Naive thymus-derived CD4-positive, alpha-beta T cell (primary cell): ENCODE results near the gene PTPRM. TPM values are rescaled to one million over a fixed set of nuclear protein-coding genes. Genes with fewer than 3 reads are reported as not detected.
A peak's percentile ranks its signal among the peaks of the same experiment; 100 is the strongest.

ENCODE experiments used
- ATAC-seq: fragments of 150-1000 bp; cut with Tn5 transposase; 2 replicates; pipeline ENCODE4 v1.10.0; 2021; ENCODE audit warnings: mild to moderate bottlenecking, moderate library complexity
- CTCF ChIA-PET: fragments of 350-600 bp; sonication (Branson Sonifier 250); formaldehyde crosslinking; loops from one replicate; lab custom pipeline; 2021; ENCODE audit warnings: antibody characterized with exemption; lab: Charles Lee
- POLR2A ChIA-PET: fragments of 350-600 bp; sonication (Branson Sonifier 250); formaldehyde crosslinking; loops from one replicate; lab custom pipeline; 2021; ENCODE audit warnings: antibody characterized with exemption, inconsistent platforms; lab: Charles Lee
- DNase-seq, 9 donors: peaks; one replicate each; pipeline versions ENCODE4 v3.0.0 to v3.0.0-alpha.2; 2020 to 2022; ENCODE audit warnings: mixed read lengths in 1 of 9
- H3K27ac ChIP-seq: one replicate; pipeline ENCODE4 v1.7.0; 2013; ENCODE audit warnings: mild to moderate bottlenecking, low read depth, low read length, moderate library complexity
- H3K27me3 ChIP-seq, 2 donors: one replicate each; pipeline ENCODE4 v1.7.0; 2013; ENCODE audit warnings: low read length in 2 of 2, mild to moderate bottlenecking in 2 of 2, moderate library complexity in 2 of 2; ENCODE audit not compliant: control insufficient read depth in 2 of 2, insufficient read depth in 2 of 2
- H3K36me3 ChIP-seq, 3 experiments: 1 replicate in 2 of 3; 2 replicates in 1 of 3; pipeline ENCODE4 v1.7.0; 2013; ENCODE audit warnings: low read length in 3 of 3, mild to moderate bottlenecking in 3 of 3, moderate library complexity in 1 of 3; ENCODE audit not compliant: insufficient read depth in 3 of 3, control insufficient read depth in 2 of 3
- H3K4me1 ChIP-seq, 2 donors: one replicate each; pipeline ENCODE4 v1.7.0; 2013; ENCODE audit warnings: low read length in 2 of 2, mild to moderate bottlenecking in 2 of 2, moderate library complexity in 1 of 2; ENCODE audit not compliant: control insufficient read depth in 2 of 2, insufficient read depth in 2 of 2
- H3K4me3 ChIP-seq: 2 replicates; pipeline ENCODE4 v1.7.0; 2013; ENCODE audit warnings: mild to moderate bottlenecking, low read length
- H3K9me3 ChIP-seq, 3 experiments: 1 replicate in 2 of 3; 2 replicates in 1 of 3; pipeline ENCODE4 v1.7.0; 2013; ENCODE audit warnings: low read length in 3 of 3; ENCODE audit not compliant: control insufficient read depth in 2 of 3
- H3K27ac Mint-ChIP-seq, 9 donors: one replicate each; pipeline ENCODE4 v1.8.0; 2020 to 2022; ENCODE audit warnings: mixed read lengths in 9 of 9, mild to moderate bottlenecking in 8 of 9, moderate library complexity in 5 of 9, inconsistent platforms in 2 of 9
- H3K27me3 Mint-ChIP-seq, 5 donors: one replicate each; pipeline ENCODE4 v1.8.0; 2021 to 2022; ENCODE audit warnings: mixed read lengths in 5 of 5, mild to moderate bottlenecking in 1 of 5
- H3K36me3 Mint-ChIP-seq, 5 donors: one replicate each; pipeline ENCODE4 v1.8.0; 2020 to 2022; ENCODE audit warnings: mixed read lengths in 5 of 5, mild to moderate bottlenecking in 3 of 5, inconsistent platforms in 1 of 5
- H3K4me1 Mint-ChIP-seq, 7 donors: one replicate each; pipeline ENCODE4 v1.8.0; 2020 to 2022; ENCODE audit warnings: mixed read lengths in 7 of 7, mild to moderate bottlenecking in 3 of 7, inconsistent platforms in 1 of 7
- H3K4me3 Mint-ChIP-seq, 10 donors: one replicate each; pipeline ENCODE4 v1.8.0; 2020 to 2022; ENCODE audit warnings: mild to moderate bottlenecking in 10 of 10, mixed read lengths in 10 of 10, moderate library complexity in 6 of 10, inconsistent platforms in 2 of 10
- H3K9me3 Mint-ChIP-seq, 11 donors: one replicate each; pipeline ENCODE4 v1.8.0; 2020 to 2022; ENCODE audit warnings: mixed read lengths in 11 of 11, mild to moderate bottlenecking in 4 of 11, inconsistent platforms in 1 of 11, moderate library complexity in 1 of 11
- intact Hi-C, 2 donors: fragments of 100-400 bp; cut with micrococcal nuclease; formaldehyde crosslinking; loops; one replicate each; pipeline ENCODE4 v1.15.1; 2023
- polyA plus RNA-seq, 2 donors: library from polyadenylated mRNA; unstranded; fragments of 300-500 nt; fragmentation: Illumina TruSeq; gene quantifications; one replicate each; pipeline ENCODE4 v1.2.3, GENCODE V29; 2021
- total RNA-seq, 6 experiments: library from RNA in 5 of 6; stranded (reverse) in 5 of 6; gene quantifications; 1 replicate in 5 of 6; 2 replicates in 1 of 6; pipeline ENCODE4 v1.2.3 and lab custom pipeline; 2021 to 2026

The PTPRM gene
- total and polyA plus RNA-seq, 7 experiments from 2014 or later = 3.8 to 21.2 (median 8.4) TPM

DNA sequence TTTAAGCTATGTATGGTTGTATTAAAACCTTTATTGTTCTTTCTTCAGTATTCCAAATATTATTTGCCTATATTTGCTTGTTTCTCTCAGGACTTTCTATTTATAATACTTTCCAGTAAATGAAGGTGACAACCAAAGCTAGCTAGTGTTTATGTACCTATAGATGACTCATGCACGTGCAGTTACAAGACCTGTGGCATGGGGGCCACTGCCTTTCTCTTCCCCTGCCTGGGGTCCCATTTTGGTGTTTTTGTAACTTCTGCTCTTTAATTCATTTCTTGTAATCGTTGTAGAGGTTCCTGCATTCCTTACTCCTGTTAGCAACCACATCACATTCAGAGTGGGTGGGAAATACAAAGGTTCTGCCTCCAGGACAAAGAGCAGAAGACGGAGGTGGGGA, 364.6 kb downstream of the PTPRM start:
- Histone ChIP-seq H3K27ac (no peak overlapping the region), H3K36me3 (no peaks in the 10 kb centered on the region), H3K4me1 (no peaks in the 10 kb centered on the region), H3K9me3 (no peaks in the 10 kb centered on the region), H3K27me3 (no peaks in the 10 kb centered on the region), H3K4me3 (no peak overlapping the region)
- no peaks in the 10 kb centered on the region for H3K9me3 Mint-ChIP-seq
- POLR2A ChIA-PET = no interaction called here
- intact Hi-C loops = no loop called here
- no peak overlapping the region for H3K4me3 Mint-ChIP-seq
- no peaks in the 10 kb centered on the region for H3K4me1 Mint-ChIP-seq
- ATAC-seq = no peak
- no peaks in the 10 kb centered on the region for H3K36me3 Mint-ChIP-seq
- H3K27ac Mint-ChIP-seq = no peak overlapping the region
- no peak for DNase-seq
- peaks cover 0 to 4% (median 0%) of the 10 kb centered on the region in 5 donors for H3K27me3 Mint-ChIP-seq
- CTCF ChIA-PET = no interaction called here

GRCh38 chr18:7937268-7937667, 370.2 kb downstream of the PTPRM start:
- DNase-seq = no peak
- intact Hi-C loops = no loop called here
- POLR2A ChIA-PET = no interaction called here

DNA sequence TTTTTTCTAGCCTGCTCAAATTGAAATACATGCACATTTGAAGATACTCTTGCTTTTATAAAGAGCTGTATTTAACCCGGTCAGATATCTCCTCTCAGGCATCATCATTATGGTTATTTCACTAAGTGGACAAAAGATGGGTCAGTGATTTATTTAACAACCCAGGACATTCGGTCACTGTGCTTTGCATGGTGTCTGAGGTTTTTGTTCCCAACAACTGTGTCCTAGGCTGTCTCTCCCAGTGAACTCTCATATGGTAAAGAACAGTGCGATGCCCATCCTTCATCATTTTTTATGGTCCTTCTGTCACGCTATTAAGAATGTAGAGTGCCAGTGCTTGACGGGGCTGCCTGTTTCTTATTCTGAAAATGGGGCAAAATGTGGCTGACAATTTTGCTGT, 372.4 kb downstream of the PTPRM start:
- intact Hi-C loops = no loop called here
- Histone ChIP-seq H3K27ac (no peak overlapping the region), H3K9me3 (no peaks in the 10 kb centered on the region), H3K27me3 (no peaks in the 10 kb centered on the region), H3K36me3 (no peaks in the 10 kb centered on the region), H3K4me3 (no peak overlapping the region), H3K4me1 (no peaks in the 10 kb centered on the region)
- ATAC-seq = no peak
- POLR2A ChIA-PET = no interaction called here
- Mint-ChIP-seq H3K36me3 (no peaks in the 10 kb centered on the region), H3K27me3 (no peaks in the 10 kb centered on the region), H3K4me1 (no peaks in the 10 kb centered on the region), H3K9me3 (peaks cover 0 to 3% (median 0%) of the 10 kb centered on the region in 11 donors), H3K27ac (no peak overlapping the region), H3K4me3 (no peak overlapping the region)
- DNase-seq = no peak
- CTCF ChIA-PET = no interaction called here

More at GRCh38 chr18:7937268-7937667, 370.2 kb downstream of the PTPRM start:
- no peaks in the 10 kb centered on the region for H3K27me3 ChIP-seq
- H3K9me3 ChIP-seq = no peaks in the 10 kb centered on the region
- ATAC-seq = no peak
- CTCF ChIA-PET = no interaction called here
- Mint-ChIP-seq H3K27me3 (no peaks in the 10 kb centered on the region), H3K27ac (no peak overlapping the region), H3K4me1 (no peaks in the 10 kb centered on the region), H3K4me3 (no peak overlapping the region), H3K36me3 (no peaks in the 10 kb centered on the region), H3K9me3 (peaks cover 0 to under 1% (median 0%) of the 10 kb centered on the region in 11 donors)
- H3K4me3 ChIP-seq = no peak overlapping the region
- no peaks in the 10 kb centered on the region for H3K4me1 ChIP-seq
- H3K36me3 ChIP-seq = no peaks in the 10 kb centered on the region
- no peak overlapping the region for H3K27ac ChIP-seq

DNA sequence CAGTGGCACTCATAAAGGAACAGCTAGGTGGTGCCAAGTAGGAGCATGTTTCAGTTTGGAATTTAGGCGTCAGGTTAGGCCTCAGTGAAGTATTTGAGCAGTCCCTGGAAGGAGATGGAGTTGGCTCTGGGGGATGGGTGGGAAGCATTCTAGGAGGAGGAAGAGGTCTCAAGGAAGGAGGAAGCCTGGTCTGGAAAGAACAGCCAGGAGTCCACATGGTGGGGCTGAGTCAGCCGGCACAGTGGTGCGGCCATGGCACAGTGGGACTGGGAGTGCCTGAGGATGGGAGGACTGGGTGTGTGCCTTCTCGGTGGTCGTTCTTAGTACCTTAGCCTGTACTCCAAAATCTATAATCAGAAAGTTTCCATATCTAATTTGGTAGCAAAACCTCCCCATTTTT, 373.3 kb downstream of the PTPRM start:
- H3K4me3 ChIP-seq = no peak overlapping the region
- no peak overlapping the region for H3K4me3 Mint-ChIP-seq
- ChIA-PET POLR2A (no interaction called here), CTCF (no interaction called here)
- H3K27ac Mint-ChIP-seq = no peak overlapping the region
- no peaks in the 10 kb centered on the region for H3K36me3 Mint-ChIP-seq
- H3K36me3 ChIP-seq = no peaks in the 10 kb centered on the region
- no peaks in the 10 kb centered on the region for H3K27me3 Mint-ChIP-seq
- ATAC-seq (no peak), DNase-seq (no peak)
- intact Hi-C loops = no loop called here
- no peaks in the 10 kb centered on the region for H3K27me3 ChIP-seq
- peaks cover 0 to under 1% of the 10 kb centered on the region in 2 donors for H3K4me1 ChIP-seq
- peaks cover 0 to 8% (median 0%) of the 10 kb centered on the region in 11 donors for H3K9me3 Mint-ChIP-seq
- H3K27ac ChIP-seq = no peak overlapping the region
- no peaks in the 10 kb centered on the region for H3K9me3 ChIP-seq
- H3K4me1 Mint-ChIP-seq = no peaks in the 10 kb centered on the region

- Histone ChIP-seq H3K4me1 (peaks cover 0 to 6% of the 10 kb centered on the region in 2 donors), H3K36me3 (no peaks in the 10 kb centered on the region), H3K27me3 (no peaks in the 10 kb centered on the region), H3K27ac (no peak overlapping the region), H3K4me3 (no peak overlapping the region), H3K9me3 (no peaks in the 10 kb centered on the region)
- Mint-ChIP-seq H3K27me3 (no peaks in the 10 kb centered on the region), H3K4me1 (peaks cover 0 to 6% (median 0%) of the 10 kb centered on the region in 7 donors), H3K9me3 (peaks cover 0 to 8% (median 0%) of the 10 kb centered on the region in 11 donors), H3K4me3 (no peak overlapping the region), H3K27ac (no peak overlapping the region), H3K36me3 (no peaks in the 10 kb centered on the region)
- intact Hi-C loops = no loop called here
- ChIA-PET POLR2A (no interaction called here), CTCF (no interaction called here)
- DNase-seq (no peak), ATAC-seq (no peak)
Observed at GRCh38 chr18:7940971-7941370, 373.9 kb downstream of the PTPRM start.

DNA sequence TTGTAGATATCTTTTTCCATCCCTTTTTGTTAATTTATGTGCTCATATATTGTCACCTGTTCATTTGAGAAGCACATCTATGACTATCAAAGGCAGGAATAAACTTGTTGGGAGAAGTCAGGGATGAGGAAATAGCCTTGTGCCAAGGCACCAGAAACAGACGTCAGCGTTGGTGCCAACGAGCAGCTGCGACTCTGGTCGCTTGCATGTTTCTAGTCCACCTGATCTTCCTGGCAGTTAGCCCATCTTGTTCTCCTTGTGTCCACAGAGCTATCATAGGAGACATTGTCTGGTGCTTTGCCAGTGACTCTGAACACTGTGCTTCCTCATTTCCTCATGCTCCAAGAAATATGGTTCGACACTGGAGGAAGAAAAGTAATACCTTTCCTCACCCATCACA, 374.4 kb downstream of the PTPRM start:
- Mint-ChIP-seq H3K27me3 (no peaks in the 10 kb centered on the region), H3K4me1 (peaks cover 0 to 11% (median 3%) of the 10 kb centered on the region in 7 donors), H3K27ac (no peak overlapping the region), H3K9me3 (peaks cover 0 to 8% (median 0%) of the 10 kb centered on the region in 11 donors), H3K36me3 (no peaks in the 10 kb centered on the region), H3K4me3 (no peak overlapping the region)
- Histone ChIP-seq H3K4me3 (no peak overlapping the region), H3K9me3 (no peaks in the 10 kb centered on the region), H3K36me3 (no peaks in the 10 kb centered on the region), H3K27me3 (no peaks in the 10 kb centered on the region), H3K27ac (no peak overlapping the region), H3K4me1 (peaks cover 5 to 9% of the 10 kb centered on the region in 2 donors)
- CTCF ChIA-PET = no interaction called here
- intact Hi-C loops = no loop called here
- no peak for DNase-seq
- POLR2A ChIA-PET = no interaction called here
- no peak for ATAC-seq

GRCh38 chr18:7945882-7946281, 378.8 kb downstream of the PTPRM start:
- Mint-ChIP-seq H3K36me3 (peaks cover 0 to 5% (median 0%) of the 10 kb centered on the region in 5 donors), H3K27me3 (no peaks in the 10 kb centered on the region), H3K4me3 (peak overlapping the region in 3 of 10 donors; percentile 58 to 86 (median 68)), H3K9me3 (peaks cover 0 to 8% (median 0%) of the 10 kb centered on the region in 11 donors), H3K27ac (peak overlapping the region in 2 of 9 donors; percentile 48 to 57), H3K4me1 (peaks cover 0 to 24% (median 8%) of the 10 kb centered on the region in 7 donors)
- ATAC-seq (no peak), DNase-seq (no peak)
- Histone ChIP-seq H3K4me3 (no peak overlapping the region), H3K36me3 (no peaks in the 10 kb centered on the region), H3K27ac (no peak overlapping the region), H3K4me1 (peaks cover 5 to 9% of the 10 kb centered on the region in 2 donors), H3K9me3 (no peaks in the 10 kb centered on the region), H3K27me3 (no peaks in the 10 kb centered on the region)
- POLR2A ChIA-PET = no interaction called here
- CTCF ChIA-PET = no interaction called here
- intact Hi-C loops = loop anchor here in 1 of 2 donors (1.0 kb wide), 1 partner anchor 11 kb away; no protein-coding TSS in a partner anchor
